CD8-positive, alpha-beta memory T cell (primary cell): ENCODE measurements around the gene TMEM63A. TPM values are rescaled to one million over a fixed set of nuclear protein-coding genes. Genes with fewer than 3 reads are reported as not detected.

Experiments
- CTCF ChIA-PET: fragments of 350-600 bp; sonication (Branson Sonifier 250); formaldehyde crosslinking; loops from one replicate; lab custom pipeline; 2021; ENCODE audit warnings: antibody characterized with exemption; lab: Charles Lee
- POLR2A ChIA-PET: fragments of 350-600 bp; sonication (Branson Sonifier 250); formaldehyde crosslinking; loops from one replicate; lab custom pipeline; 2021; ENCODE audit warnings: antibody characterized with exemption; lab: Charles Lee
- DNase-seq, 5 donors: peaks; one replicate each; pipeline versions ENCODE4 v3.0.0 to v3.0.0-alpha.2; 2020 to 2022; ENCODE audit warnings: mixed read lengths in 1 of 5
- H3K27ac ChIP-seq: one replicate; pipeline ENCODE4 v1.7.0; 2013; ENCODE audit warnings: low read depth, mild to moderate bottlenecking, low read length, moderate library complexity
- H3K27me3 ChIP-seq: 2 replicates; pipeline ENCODE4 v1.7.0; 2013; ENCODE audit warnings: low read length, mild to moderate bottlenecking; ENCODE audit not compliant: insufficient read depth, poor library complexity, severe bottlenecking
- H3K36me3 ChIP-seq: 2 replicates; pipeline ENCODE4 v1.7.0; 2013; ENCODE audit warnings: mild to moderate bottlenecking, low read length, moderate library complexity; ENCODE audit not compliant: insufficient read depth
- H3K4me1 ChIP-seq: 2 replicates; pipeline ENCODE4 v1.7.0; 2013; ENCODE audit warnings: mild to moderate bottlenecking, low read length, moderate library complexity; ENCODE audit not compliant: insufficient read depth
- H3K4me3 ChIP-seq: 2 replicates; pipeline ENCODE4 v1.7.0; 2013; ENCODE audit warnings: mild to moderate bottlenecking, low read length
- H3K9me3 ChIP-seq: 2 replicates; pipeline ENCODE4 v1.7.0; 2013; ENCODE audit warnings: mild to moderate bottlenecking, low read length
- H3K27ac Mint-ChIP-seq, 8 donors: one replicate each; pipeline ENCODE4 v1.8.0; 2020 to 2021; ENCODE audit warnings: mixed read lengths in 8 of 8, mild to moderate bottlenecking in 6 of 8, inconsistent platforms in 3 of 8, moderate library complexity in 3 of 8
- H3K27me3 Mint-ChIP-seq, 2 donors: one replicate each; pipeline ENCODE4 v1.8.0; 2020 to 2021; ENCODE audit warnings: mixed read lengths in 2 of 2, mild to moderate bottlenecking in 1 of 2, moderate library complexity in 1 of 2
- H3K36me3 Mint-ChIP-seq, 3 donors: one replicate each; pipeline ENCODE4 v1.8.0; 2020 to 2021; ENCODE audit warnings: mixed read lengths in 3 of 3, inconsistent platforms in 1 of 3, mild to moderate bottlenecking in 1 of 3
- H3K4me1 Mint-ChIP-seq, 3 donors: one replicate each; pipeline ENCODE4 v1.8.0; 2020 to 2021; ENCODE audit warnings: mixed read lengths in 3 of 3, inconsistent platforms in 1 of 3, mild to moderate bottlenecking in 1 of 3
- H3K4me3 Mint-ChIP-seq, 7 donors: one replicate each; pipeline ENCODE4 v1.8.0; 2020 to 2021; ENCODE audit warnings: mixed read lengths in 7 of 7, mild to moderate bottlenecking in 6 of 7, moderate library complexity in 4 of 7, inconsistent platforms in 2 of 7
- H3K9me3 Mint-ChIP-seq, 5 donors: one replicate each; pipeline ENCODE4 v1.8.0; 2020 to 2022; ENCODE audit warnings: mixed read lengths in 5 of 5, mild to moderate bottlenecking in 3 of 5, moderate library complexity in 2 of 5, inconsistent platforms in 1 of 5
- polyA plus RNA-seq: library from polyadenylated mRNA; unstranded; fragments of 300-500 nt; fragmentation: Illumina TruSeq; gene quantifications from one replicate; pipeline ENCODE4 v1.2.3, GENCODE V29; 2021
- total RNA-seq, 2 experiments: library from RNA; stranded (reverse); gene quantifications; one replicate each; pipeline ENCODE4 v1.2.3, GENCODE V29; 2021

Gene TMEM63A
- total and polyA plus RNA-seq, 3 experiments from 2014 or later, result 50.6 to 55.5 (median 51.4) TPM

GRCh38 chr1:225907341-225907740 lies 25.2 kb upstream of the TMEM63A start:
- Mint-ChIP-seq H3K36me3 (no peaks in the 10 kb centered on the region), H3K27ac (peak overlapping the region in 2 of 8 donors; percentile 58 to 83), H3K4me3 (no peak overlapping the region), H3K9me3 (no peaks in the 10 kb centered on the region), H3K4me1 (peaks cover 31 to 40% (median 31%) of the 10 kb centered on the region in 3 donors), H3K27me3 (no peaks in the 10 kb centered on the region)
- Histone ChIP-seq H3K9me3 (no peaks in the 10 kb centered on the region), H3K36me3 (no peaks in the 10 kb centered on the region), H3K4me3 (no peak overlapping the region), H3K27ac (no peak overlapping the region), H3K4me1 (peaks cover 22% of the 10 kb centered on the region), H3K27me3 (no peaks in the 10 kb centered on the region)
- CTCF ChIA-PET, result interaction anchor here (12.5 kb wide), 1 partner anchor 27 kb away, joined by 117 read pairs; the partner anchor contains the start of gene TMEM63A
- DNase-seq, result no peak
- POLR2A ChIA-PET, result no interaction called here

- Mint-ChIP-seq H3K9me3 (no peaks in the 10 kb centered on the region), H3K4me3 (no peak overlapping the region), H3K27me3 (no peaks in the 10 kb centered on the region), H3K27ac (peak overlapping the region in 2 of 8 donors; percentile 25 to 69), H3K4me1 (peaks cover 26 to 34% (median 28%) of the 10 kb centered on the region in 3 donors), H3K36me3 (no peaks in the 10 kb centered on the region)
- ChIA-PET CTCF (interaction anchor here (1.3 to 12.5 kb wide), 2 partner anchors 26 to 432 kb away, joined by 4 to 117 read pairs; partner anchors contain the start of gene TMEM63A), POLR2A (interaction anchor here (2.3 kb wide), 1 partner anchor 24 kb away, joined by 7 read pairs; the partner anchor contains the start of gene TMEM63A)
- Histone ChIP-seq H3K9me3 (no peaks in the 10 kb centered on the region), H3K27me3 (no peaks in the 10 kb centered on the region), H3K36me3 (no peaks in the 10 kb centered on the region), H3K4me1 (peaks cover 22% of the 10 kb centered on the region), H3K4me3 (no peak overlapping the region), H3K27ac (no peak overlapping the region)
- DNase-seq, result no peak
These were observed 24.3 kb upstream of the TMEM63A start for GRCh38 chr1:225906467-225906866.

GRCh38 chr1:225903623-225904022 lies 21.4 kb upstream of the TMEM63A start:
- Histone ChIP-seq H3K27ac (no peak overlapping the region), H3K4me1 (peaks cover 14% of the 10 kb centered on the region), H3K27me3 (no peaks in the 10 kb centered on the region), H3K36me3 (no peaks in the 10 kb centered on the region), H3K4me3 (no peak overlapping the region), H3K9me3 (no peaks in the 10 kb centered on the region)
- H3K4me1 Mint-ChIP-seq, result peaks cover 23 to 29% (median 26%) of the 10 kb centered on the region in 3 donors
- POLR2A ChIA-PET, result no interaction called here
- no peaks in the 10 kb centered on the region for H3K27me3 Mint-ChIP-seq
- CTCF ChIA-PET, result interaction anchor here (0.9 to 12.5 kb wide), 2 partner anchors 8 to 23 kb away, joined by 3 to 117 read pairs; partner anchors contain the start of gene TMEM63A
- peak overlapping the region in 3 of 8 donors; percentile 2 to 67 (median 4) for H3K27ac Mint-ChIP-seq
- no peak overlapping the region for H3K4me3 Mint-ChIP-seq
- DNase-seq, result no peak
- no peaks in the 10 kb centered on the region for H3K9me3 Mint-ChIP-seq
- H3K36me3 Mint-ChIP-seq, result no peaks in the 10 kb centered on the region

GRCh38 chr1:225899044-225899925 lies 17.1 kb upstream of the TMEM63A start:
- CTCF ChIA-PET, result interaction anchor here (5.0 to 5.9 kb wide), 2 partner anchors 11 to 18 kb away, joined by 42 to 56 read pairs; partner anchors contain the start of gene TMEM63A
- Mint-ChIP-seq H3K27me3 (no peaks in the 10 kb centered on the region), H3K9me3 (no peaks in the 10 kb centered on the region), H3K4me3 (peak overlapping the region in 6 of 7 donors; percentile 28 to 82 (median 42)), H3K36me3 (no peaks in the 10 kb centered on the region), H3K4me1 (peaks cover 42 to 56% (median 46%) of the 10 kb centered on the region in 3 donors), H3K27ac (peak overlapping the region; percentile 78 to 92 (median 87))
- no peaks in the 10 kb centered on the region for H3K36me3 ChIP-seq
- H3K4me3 ChIP-seq, result no peak overlapping the region
- peaks cover 44% of the 10 kb centered on the region for H3K4me1 ChIP-seq
- POLR2A ChIA-PET, result interaction anchor here (1.2 to 3.6 kb wide), 4 partner anchors 10 to 28 kb away, joined by 3 to 95 read pairs (median 10); partner anchors contain the start of genes LEFTY1, PYCR2 and TMEM63A
- DNase-seq, result no peak
- no peaks in the 10 kb centered on the region for H3K9me3 ChIP-seq
- no peaks in the 10 kb centered on the region for H3K27me3 ChIP-seq
- H3K27ac ChIP-seq, result no peak overlapping the region

- H3K27ac ChIP-seq, result peak overlapping the region; percentile 0
- H3K9me3 ChIP-seq, result no peaks in the 10 kb centered on the region
- ChIA-PET POLR2A (interaction anchor here (0.6 to 3.6 kb wide), 13 partner anchors 9 to 1523 kb away, joined by 3 to 95 read pairs (median 5); partner anchors contain the start of genes H3-3A, LEFTY1, PARP1 and PYCR2), CTCF (interaction anchor here (1.3 to 5.9 kb wide), 8 partner anchors 9 to 453 kb away, joined by 3 to 56 read pairs (median 8); partner anchors contain the start of genes LEFTY1, SRP9 and TMEM63A)
- no peak overlapping the region for H3K4me3 ChIP-seq
- H3K4me1 ChIP-seq, result peaks cover 44% of the 10 kb centered on the region
- H3K27ac Mint-ChIP-seq, result peak overlapping the region; percentile 90 to 98 (median 95)
- peak overlapping the region; percentile 46 to 84 (median 82) for H3K4me3 Mint-ChIP-seq
- H3K36me3 ChIP-seq, result no peaks in the 10 kb centered on the region
- peaks cover 45 to 62% (median 53%) of the 10 kb centered on the region in 3 donors for H3K4me1 Mint-ChIP-seq
- no peaks in the 10 kb centered on the region for H3K27me3 Mint-ChIP-seq
- H3K27me3 ChIP-seq, result no peaks in the 10 kb centered on the region
- H3K36me3 Mint-ChIP-seq, result no peaks in the 10 kb centered on the region
- H3K9me3 Mint-ChIP-seq, result no peaks in the 10 kb centered on the region
- DNase-seq, result peak in 3 of 5 donors; percentile 48 to 77 (median 61)
These were observed 15.7 kb upstream of the TMEM63A start for GRCh38 chr1:225897595-225898514.

- peaks cover 45 to 62% (median 53%) of the 10 kb centered on the region in 3 donors for H3K4me1 Mint-ChIP-seq
- Histone ChIP-seq H3K4me1 (peaks cover 44% of the 10 kb centered on the region), H3K27me3 (no peaks in the 10 kb centered on the region), H3K27ac (peak overlapping the region; percentile 45), H3K4me3 (peak overlapping the region; percentile 48), H3K9me3 (no peaks in the 10 kb centered on the region), H3K36me3 (no peaks in the 10 kb centered on the region)
- no peaks in the 10 kb centered on the region for H3K9me3 Mint-ChIP-seq
- ChIA-PET CTCF (interaction anchor here (1.3 to 5.9 kb wide), 8 partner anchors 8 to 452 kb away, joined by 3 to 56 read pairs (median 8); partner anchors contain the start of genes LEFTY1, SRP9 and TMEM63A), POLR2A (interaction anchor here (0.6 to 3.6 kb wide), 11 partner anchors 14 to 511 kb away, joined by 3 to 95 read pairs (median 6); partner anchors contain the start of genes H3-3A, PARP1, PYCR2 and SRP9)
- peak overlapping the region; percentile 28 to 84 (median 82) for H3K4me3 Mint-ChIP-seq
- H3K36me3 Mint-ChIP-seq, result no peaks in the 10 kb centered on the region
- peak; percentile 46 to 89 (median 85) for DNase-seq
- no peaks in the 10 kb centered on the region for H3K27me3 Mint-ChIP-seq
- H3K27ac Mint-ChIP-seq, result peak overlapping the region; percentile 90 to 98 (median 95)
These were observed 14.9 kb upstream of the TMEM63A start for GRCh38 chr1:225896937-225897549.
